T-helper 2 cell treated with Interferon-gamma antibody and Interleukin-4, amounts not matched to agents 5 μg/mL and 100 μg/mL, for 36 hours (primary cell): ENCODE results near the gene DTHD1.

Experiments
- DNase-seq: peaks from one replicate; pipeline ENCODE4 v3.0.0; 2021; ENCODE audit warnings: low spot score
- H3K27ac Mint-ChIP-seq: one replicate; pipeline ENCODE4 v1.8.0; 2021; ENCODE audit warnings: mild to moderate bottlenecking, mixed read lengths
- H3K27me3 Mint-ChIP-seq: one replicate; pipeline ENCODE4 v1.8.0; 2021; ENCODE audit warnings: low read depth, mixed read lengths
- H3K36me3 Mint-ChIP-seq: one replicate; pipeline ENCODE4 v1.8.0; 2021; ENCODE audit warnings: low read depth, mixed read lengths
- H3K4me1 Mint-ChIP-seq: one replicate; pipeline ENCODE4 v1.8.0; 2021; ENCODE audit warnings: low read depth, mixed read lengths
- H3K4me3 Mint-ChIP-seq: one replicate; pipeline ENCODE4 v1.8.0; 2022; ENCODE audit warnings: mild to moderate bottlenecking, moderate library complexity, mixed read lengths
- H3K9me3 Mint-ChIP-seq: one replicate; pipeline ENCODE4 v1.8.0; 2021; ENCODE audit warnings: mixed read lengths

Gene DTHD1

DNA sequence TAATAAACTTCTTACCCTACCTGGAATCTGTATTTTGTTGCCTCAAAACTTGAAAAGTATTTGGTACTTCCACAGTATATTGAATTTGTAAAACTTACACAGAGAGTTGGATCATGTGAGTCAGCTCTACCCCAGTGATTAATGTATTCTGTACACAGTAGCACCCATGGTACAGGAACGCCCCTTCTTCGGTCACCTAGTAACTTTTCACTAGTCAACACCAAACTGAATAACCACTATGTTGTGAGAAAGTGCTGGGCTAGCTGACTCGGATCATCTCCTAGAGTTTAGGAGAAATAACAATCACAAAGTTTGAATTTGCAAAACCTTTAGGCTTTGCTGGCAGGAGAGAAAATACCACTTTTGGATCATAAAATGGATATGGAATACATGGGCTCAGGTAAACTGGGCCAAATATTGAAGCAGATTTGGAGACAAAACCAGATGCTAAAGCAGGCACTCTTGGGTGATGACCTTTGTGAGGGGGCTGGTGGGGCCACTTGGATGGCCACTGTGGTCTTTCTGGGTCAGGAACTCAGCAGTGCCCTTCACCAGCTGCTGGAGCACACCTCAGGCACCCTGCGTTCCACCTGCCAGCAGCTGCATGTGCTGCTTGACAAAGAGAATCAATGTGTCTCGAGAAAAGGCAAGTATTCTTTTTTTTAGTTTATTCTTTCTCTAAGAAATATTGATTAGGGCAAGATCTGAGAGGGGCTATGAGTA lies at the start of gene DTHD1:
TSS of gene DTHD1 (plus strand) at position 233 of the 723 bp plus-strand sequence. CDS start at position 376, 143 bp downstream.
- no peak within 1 kb of the TSS for H3K4me3 Mint-ChIP-seq
- H3K36me3 Mint-ChIP-seq, result peaks cover 19% of the 10 kb centered on the region
- H3K27ac Mint-ChIP-seq, result no peak within 1 kb of the TSS
- DNase-seq, result peak; percentile 58
- H3K9me3 Mint-ChIP-seq, result peaks cover 20% of the 10 kb centered on the region
- no peaks in the 10 kb centered on the region for H3K27me3 Mint-ChIP-seq
- H3K4me1 Mint-ChIP-seq, result peaks cover 64% of the 10 kb centered on the region

DNA sequence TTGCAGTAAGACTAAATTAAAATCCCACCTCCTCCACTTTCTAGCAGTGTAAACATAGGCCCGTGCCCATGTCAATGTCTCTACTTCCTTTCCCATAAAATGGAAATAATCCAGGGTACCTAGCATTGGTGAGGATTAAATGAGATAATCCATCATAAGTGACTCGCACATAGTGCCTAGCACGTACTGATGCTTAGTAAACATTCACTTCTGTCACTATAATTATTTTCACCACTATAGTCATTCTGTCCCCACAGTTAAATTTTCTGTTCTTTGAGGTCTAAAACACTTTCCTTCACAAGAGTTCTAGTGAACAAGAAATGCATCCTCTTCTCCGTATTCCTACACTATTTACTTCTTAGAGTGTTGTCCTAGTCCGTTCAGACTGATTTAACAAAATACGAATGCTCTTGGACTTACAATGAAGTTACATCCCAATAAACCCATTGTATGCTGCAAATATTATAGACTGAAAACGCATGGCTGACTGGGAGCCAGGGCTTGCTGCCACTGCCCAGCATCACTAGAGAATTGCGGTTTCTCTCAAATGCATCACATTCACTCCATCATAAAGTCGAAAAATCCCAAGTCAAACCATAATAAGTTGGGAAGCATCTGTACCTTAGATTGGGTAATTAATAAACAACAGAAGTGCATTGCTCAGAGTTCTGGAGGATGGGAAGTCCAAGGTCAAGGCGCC lies 47.7 kb upstream of the DTHD1 start:
- H3K4me3 Mint-ChIP-seq, result no peak overlapping the region
- no peaks in the 10 kb centered on the region for H3K27me3 Mint-ChIP-seq
- DNase-seq, result no peak
- peaks cover 44% of the 10 kb centered on the region for H3K9me3 Mint-ChIP-seq
- H3K27ac Mint-ChIP-seq, result no peak overlapping the region
- H3K36me3 Mint-ChIP-seq, result peaks cover 59% of the 10 kb centered on the region
- H3K4me1 Mint-ChIP-seq, result peaks cover 25% of the 10 kb centered on the region

DNA sequence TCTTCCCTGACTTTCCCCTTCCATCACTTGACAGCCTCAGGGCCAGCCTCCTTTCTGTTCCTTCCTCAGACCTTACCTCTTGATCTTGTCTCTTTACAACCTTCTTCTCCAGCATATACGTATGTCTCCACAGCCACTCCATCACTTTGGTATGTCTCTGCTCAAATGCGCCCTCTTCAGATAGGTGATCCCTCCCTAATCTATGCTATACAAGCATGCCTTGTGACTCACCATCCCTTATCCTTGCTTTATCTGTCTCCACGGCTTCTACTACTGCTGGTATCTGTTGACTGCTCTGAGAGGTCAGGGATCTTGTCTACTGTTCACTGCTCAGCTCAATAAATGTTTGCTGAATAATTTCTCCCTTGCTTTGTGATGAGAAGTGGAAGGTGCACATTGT lies 46.1 kb upstream of the DTHD1 start:
- Mint-ChIP-seq H3K27ac (no peak overlapping the region), H3K9me3 (peaks cover 48% of the 10 kb centered on the region), H3K4me3 (no peak overlapping the region), H3K27me3 (no peaks in the 10 kb centered on the region), H3K4me1 (peaks cover 35% of the 10 kb centered on the region), H3K36me3 (peaks cover 71% of the 10 kb centered on the region)
- DNase-seq, result no peak

DNA sequence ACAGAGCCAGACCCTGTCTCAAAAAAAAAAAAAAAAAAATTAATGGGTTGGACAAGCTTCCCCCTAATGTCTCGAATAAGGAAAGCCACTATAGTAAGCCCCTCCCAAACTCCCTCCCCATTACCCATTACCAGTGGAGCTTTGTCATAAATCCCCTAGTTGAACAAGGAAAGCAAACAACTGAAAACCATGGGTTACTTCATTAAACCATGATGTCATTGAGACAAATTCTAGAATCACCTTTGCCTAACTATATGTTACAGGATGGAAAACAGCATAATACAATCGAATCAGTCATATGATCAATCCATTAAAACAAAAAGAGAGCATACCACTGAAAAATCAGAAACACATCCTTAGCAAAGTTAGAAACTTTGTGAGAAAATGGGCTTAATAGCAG lies 45.3 kb upstream of the DTHD1 start:
- no peak overlapping the region for H3K4me3 Mint-ChIP-seq

DNA sequence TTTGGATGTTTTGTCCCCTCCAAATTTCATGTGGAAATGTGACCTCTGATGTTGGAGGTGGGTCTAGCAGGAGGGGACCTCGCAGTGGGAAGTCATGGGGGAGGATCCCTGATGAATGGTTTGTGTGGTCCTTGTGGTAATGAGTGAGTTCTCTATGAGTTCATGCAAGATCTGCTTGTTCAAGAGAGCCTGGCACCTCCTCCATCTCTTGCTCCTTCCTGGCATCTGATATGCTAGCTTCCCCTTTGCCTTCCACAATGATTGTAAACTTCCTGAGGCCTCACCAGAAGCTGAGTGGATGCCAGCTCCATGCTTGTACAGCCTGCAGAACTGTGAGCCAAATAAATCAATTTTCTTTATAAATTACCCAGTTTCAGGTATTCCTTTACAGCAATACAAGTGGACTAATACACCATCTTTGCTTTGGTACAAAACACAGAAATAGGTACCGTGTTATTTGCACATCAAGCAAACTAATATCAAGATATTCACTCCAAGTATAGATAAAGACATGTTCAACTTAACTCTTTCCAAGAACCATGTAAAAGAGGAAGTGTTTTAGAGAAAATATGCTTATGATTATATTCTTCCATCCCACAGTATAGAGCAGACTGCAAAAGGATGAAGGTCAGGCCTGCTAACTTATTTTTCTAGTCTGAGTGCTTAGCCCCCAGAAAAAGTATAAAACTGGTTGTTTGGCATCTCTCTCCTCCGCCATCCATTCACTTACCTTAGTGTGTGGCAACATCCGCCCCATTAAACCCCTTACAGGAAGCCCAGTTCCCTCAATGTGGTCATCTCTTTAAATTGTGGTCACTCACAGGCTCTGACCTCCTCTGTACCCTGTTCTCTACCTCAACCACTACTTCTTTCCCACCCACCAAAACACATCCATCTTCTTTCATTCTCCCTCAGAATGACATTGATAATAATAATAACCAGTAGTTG lies 43.8 kb upstream of the DTHD1 start:
- Mint-ChIP-seq H3K4me3 (no peak overlapping the region), H3K27me3 (no peaks in the 10 kb centered on the region), H3K9me3 (peaks cover 42% of the 10 kb centered on the region), H3K27ac (no peak overlapping the region), H3K36me3 (peaks cover 72% of the 10 kb centered on the region), H3K4me1 (peaks cover 48% of the 10 kb centered on the region)
- DNase-seq, result no peak

More for the DNA sequence above, 45.3 kb upstream of the DTHD1 start:
- peaks cover 72% of the 10 kb centered on the region for H3K36me3 Mint-ChIP-seq
- no peak overlapping the region for H3K27ac Mint-ChIP-seq
- H3K4me1 Mint-ChIP-seq, result peaks cover 37% of the 10 kb centered on the region
- peaks cover 48% of the 10 kb centered on the region for H3K9me3 Mint-ChIP-seq
- no peaks in the 10 kb centered on the region for H3K27me3 Mint-ChIP-seq
- no peak for DNase-seq

DNA sequence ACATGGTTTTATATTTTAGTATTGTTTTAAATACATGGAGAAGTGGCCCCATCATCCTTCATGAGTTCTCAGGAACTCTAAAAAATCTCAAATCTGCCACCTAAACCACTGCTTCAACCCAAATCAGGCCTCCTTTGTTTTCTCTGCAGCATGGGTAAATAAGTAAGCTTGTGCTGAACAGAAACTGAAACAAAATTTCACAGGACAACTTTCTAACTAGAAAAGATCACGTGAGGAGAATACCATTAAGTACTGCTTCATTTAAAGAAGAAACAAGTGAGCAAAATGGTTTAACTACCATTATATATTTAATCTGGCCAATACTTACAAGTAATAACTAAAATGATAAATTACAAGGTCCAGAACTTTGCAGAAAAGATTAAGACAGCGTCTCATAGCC lies 39.6 kb upstream of the DTHD1 start:
- DNase-seq, result no peak
- peaks cover 44% of the 10 kb centered on the region for H3K36me3 Mint-ChIP-seq
- H3K9me3 Mint-ChIP-seq, result peaks cover 16% of the 10 kb centered on the region
- peak overlapping the region; percentile 94 for H3K4me3 Mint-ChIP-seq
- H3K27ac Mint-ChIP-seq, result peak overlapping the region; percentile 89
- H3K4me1 Mint-ChIP-seq, result peaks cover 45% of the 10 kb centered on the region
- no peaks in the 10 kb centered on the region for H3K27me3 Mint-ChIP-seq

DNA sequence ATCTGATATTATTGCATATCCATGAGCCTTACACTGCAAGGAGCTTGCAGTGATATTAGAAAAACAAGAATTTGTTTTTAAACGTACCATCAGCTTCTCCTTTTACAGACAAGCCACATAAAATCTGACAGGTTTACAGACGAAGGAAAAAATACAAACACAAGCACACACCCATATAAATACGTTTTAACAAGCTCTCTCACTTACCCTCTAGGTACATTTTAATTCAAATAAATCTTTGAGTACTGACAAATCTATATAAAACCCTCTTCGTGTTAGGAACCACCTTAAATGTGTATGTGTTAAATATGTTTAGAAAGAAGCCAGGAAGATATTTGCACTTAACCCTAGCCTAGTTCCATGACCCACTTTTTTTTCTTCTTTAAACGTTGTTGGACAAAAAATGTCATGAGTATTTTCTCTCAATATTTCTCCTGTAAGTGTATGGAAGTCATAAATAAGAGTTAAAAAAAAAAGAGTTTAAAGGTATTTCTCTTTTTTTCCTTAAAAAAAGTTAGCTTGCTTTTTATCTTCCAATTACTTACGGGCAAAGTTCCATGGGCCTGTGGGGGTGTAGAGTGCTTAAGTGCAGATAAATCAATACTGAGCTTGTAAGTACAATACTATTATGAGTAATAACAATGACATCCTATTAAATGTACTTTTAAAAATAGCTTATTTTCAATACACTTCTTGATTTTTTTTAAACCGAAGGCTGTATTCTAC lies 38.6 kb upstream of the DTHD1 start:
- Mint-ChIP-seq H3K9me3 (peaks cover 9% of the 10 kb centered on the region), H3K27me3 (peaks cover 3% of the 10 kb centered on the region), H3K4me1 (peaks cover 44% of the 10 kb centered on the region), H3K27ac (peak overlapping the region; percentile 89), H3K4me3 (peak overlapping the region; percentile 94), H3K36me3 (peaks cover 34% of the 10 kb centered on the region)
- no peak for DNase-seq

DNA sequence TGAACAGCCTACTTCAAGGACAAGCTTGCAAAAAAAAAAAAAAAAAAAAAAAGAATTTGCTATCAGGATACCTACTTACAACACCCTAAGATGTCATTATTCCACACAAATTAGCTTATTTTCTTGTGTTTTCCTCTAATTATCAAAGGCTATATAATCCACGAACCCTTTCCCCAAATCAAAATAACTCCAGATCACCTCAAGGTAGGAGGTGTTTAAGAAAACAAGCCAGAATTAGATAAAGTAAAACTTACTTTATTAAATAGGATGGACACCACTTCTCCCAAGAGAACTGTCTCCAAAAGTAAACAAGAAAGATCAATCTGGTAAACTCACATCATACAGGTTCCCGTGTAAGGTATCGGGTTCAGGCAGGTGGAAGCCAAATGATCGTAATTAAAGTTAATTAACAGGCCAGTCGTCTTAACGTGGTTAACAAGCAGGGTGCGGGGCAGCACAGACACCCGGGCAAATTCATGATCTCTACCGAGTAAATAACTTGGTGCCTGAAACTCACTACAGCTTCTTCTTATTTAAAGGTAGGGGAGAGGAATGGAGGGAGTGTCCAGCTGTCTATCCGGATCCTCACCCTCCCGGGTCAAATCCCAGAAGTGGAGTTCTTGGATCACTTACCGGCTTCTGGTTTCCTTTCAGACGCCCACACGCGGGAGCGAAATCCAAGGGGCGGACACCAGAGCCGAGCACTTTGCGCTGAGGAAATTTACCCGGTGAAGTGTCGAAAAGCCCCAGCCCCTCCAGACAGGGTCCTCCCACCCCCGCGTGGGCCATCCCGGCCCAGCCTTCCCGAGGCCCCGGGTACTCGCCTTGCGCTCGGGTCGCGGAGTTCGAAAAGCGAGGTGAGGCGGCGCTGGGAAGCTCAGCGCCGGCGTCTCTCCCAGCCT lies 37.8 kb upstream of the DTHD1 start:
- peak overlapping the region; percentile 89 for H3K27ac Mint-ChIP-seq
- H3K4me3 Mint-ChIP-seq, result peak overlapping the region; percentile 94
- peaks cover 7% of the 10 kb centered on the region for H3K27me3 Mint-ChIP-seq
- H3K9me3 Mint-ChIP-seq, result peaks cover 4% of the 10 kb centered on the region
- DNase-seq, result peak; percentile 62
- peaks cover 26% of the 10 kb centered on the region for H3K36me3 Mint-ChIP-seq
- H3K4me1 Mint-ChIP-seq, result peaks cover 38% of the 10 kb centered on the region

DNA sequence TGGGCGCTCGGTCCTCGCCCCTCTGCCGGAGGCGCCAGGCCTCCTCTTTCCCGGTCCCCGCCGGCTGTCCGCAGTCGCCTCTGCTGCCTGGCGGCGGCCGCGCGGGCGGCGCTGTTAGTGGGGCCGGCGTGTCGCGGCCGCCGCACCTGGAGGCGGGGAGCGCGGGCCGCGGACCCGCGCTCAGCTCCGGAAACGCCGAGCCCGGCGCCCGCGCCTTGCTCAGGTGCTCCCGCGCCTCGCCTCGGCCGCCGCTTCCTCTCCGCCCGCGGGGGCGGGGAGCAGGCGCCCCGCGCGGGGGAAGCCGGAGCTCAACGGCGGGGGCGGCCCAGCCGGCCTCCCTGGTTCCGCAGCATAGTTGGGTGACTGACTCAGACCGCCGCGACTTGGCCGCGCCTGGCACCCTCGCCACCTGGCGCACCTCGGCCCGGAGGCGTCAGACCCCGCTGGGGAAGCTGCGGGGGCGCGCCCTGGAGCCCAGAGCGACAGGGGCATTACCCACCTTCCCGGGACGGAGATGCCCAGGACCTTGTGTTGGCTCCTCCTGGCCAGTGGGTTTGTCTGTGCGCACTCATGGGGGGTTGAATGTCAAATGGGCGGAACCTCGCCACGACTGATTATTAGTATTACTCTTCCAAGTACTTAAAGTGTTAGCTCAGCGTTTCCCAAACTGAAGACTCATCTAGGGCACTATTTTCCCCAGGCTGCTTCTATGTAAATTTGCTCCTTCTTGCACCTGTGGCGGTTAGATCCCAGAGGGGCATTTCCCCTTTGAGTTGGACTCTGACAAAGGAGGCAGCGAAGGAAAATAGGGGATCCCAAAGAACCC lies 36.9 kb upstream of the DTHD1 start, which contains the start of gene ARAP2:
TSS of gene ARAP2 (minus strand) at position 258 of the 826 bp plus-strand sequence. CDS start 15,028 bp downstream, outside the sequence.
- peaks cover under 1% of the 10 kb centered on the region for H3K9me3 Mint-ChIP-seq
- H3K4me1 Mint-ChIP-seq, result peaks cover 36% of the 10 kb centered on the region
- DNase-seq, result peak; percentile 84
- H3K27ac Mint-ChIP-seq, result peak within 1 kb of the TSS; percentile 91
- peaks cover 17% of the 10 kb centered on the region for H3K36me3 Mint-ChIP-seq
- peak within 1 kb of the TSS; percentile 94 for H3K4me3 Mint-ChIP-seq
- H3K27me3 Mint-ChIP-seq, result peaks cover 14% of the 10 kb centered on the region

DNA sequence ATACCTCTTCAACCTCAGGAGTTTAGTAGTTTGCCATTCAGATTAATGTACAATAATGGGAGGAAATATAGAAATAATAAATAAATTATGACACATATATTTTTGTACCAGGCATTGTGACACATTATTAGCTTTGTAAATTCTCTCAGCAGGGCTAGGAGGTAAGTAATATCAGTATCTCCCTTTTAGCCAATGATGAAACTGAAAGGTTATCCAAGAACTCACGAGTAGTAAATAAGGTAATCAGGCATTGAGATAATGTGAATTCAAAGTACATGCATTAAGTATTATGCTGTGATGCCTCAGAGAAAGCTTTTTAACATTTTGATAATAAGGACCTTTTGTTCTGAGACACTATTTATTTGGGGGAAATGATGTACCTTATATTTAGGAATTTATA lies 31.8 kb upstream of the DTHD1 start:
- no peaks in the 10 kb centered on the region for H3K36me3 Mint-ChIP-seq
- no peak for DNase-seq
- H3K4me1 Mint-ChIP-seq, result peaks cover 31% of the 10 kb centered on the region
- H3K27me3 Mint-ChIP-seq, result peaks cover 14% of the 10 kb centered on the region
- no peaks in the 10 kb centered on the region for H3K9me3 Mint-ChIP-seq
- no peak overlapping the region for H3K4me3 Mint-ChIP-seq
- no peak overlapping the region for H3K27ac Mint-ChIP-seq

DNA sequence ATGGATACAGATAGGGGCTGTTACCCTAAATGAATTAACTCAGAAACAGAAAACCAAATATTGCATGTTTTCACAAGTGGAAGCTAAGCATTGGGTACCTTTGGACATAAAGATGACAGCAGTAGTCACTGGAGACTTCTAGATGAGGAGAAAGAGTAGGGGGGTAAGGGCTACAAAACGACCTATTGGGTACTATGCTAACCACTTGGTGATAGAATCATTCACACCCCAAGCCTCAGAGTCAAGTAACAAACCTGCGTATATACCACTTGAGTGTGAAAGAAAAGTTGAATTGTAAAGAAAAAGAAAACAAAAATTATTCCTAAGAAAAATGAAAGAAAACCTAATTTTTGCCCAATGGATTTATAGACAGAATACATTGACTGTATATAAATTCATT lies 29.4 kb upstream of the DTHD1 start:
- peaks cover 14% of the 10 kb centered on the region for H3K27me3 Mint-ChIP-seq
- H3K36me3 Mint-ChIP-seq, result peaks cover 5% of the 10 kb centered on the region
- H3K4me3 Mint-ChIP-seq, result no peak overlapping the region
- H3K4me1 Mint-ChIP-seq, result peaks cover 41% of the 10 kb centered on the region
- no peaks in the 10 kb centered on the region for H3K9me3 Mint-ChIP-seq
- no peak overlapping the region for H3K27ac Mint-ChIP-seq
- no peak for DNase-seq

DNA sequence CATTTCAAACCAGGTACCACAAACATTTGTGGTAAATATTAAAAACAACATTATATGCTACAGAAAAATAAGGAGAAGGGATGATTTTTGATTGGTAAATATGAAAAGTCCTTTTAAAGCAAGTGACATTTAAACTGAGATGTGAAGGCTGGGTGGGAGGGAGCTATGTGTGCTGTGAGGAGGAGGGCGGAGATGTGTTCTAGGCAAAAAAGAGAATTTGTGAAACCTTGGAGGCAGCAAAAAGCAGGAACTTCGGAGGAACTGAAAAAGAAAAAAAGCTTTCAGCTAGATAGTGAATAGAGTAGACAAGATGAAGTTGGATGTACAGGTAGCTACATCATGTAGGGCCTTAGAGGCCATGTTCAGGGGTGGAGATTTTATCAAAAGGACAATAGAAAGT lies 27.0 kb upstream of the DTHD1 start:
- H3K4me3 Mint-ChIP-seq, result no peak overlapping the region
- peaks cover 39% of the 10 kb centered on the region for H3K4me1 Mint-ChIP-seq
- peak overlapping the region; percentile 52 for H3K27ac Mint-ChIP-seq
- peaks cover under 1% of the 10 kb centered on the region for H3K27me3 Mint-ChIP-seq
- DNase-seq, result no peak
- H3K9me3 Mint-ChIP-seq, result no peaks in the 10 kb centered on the region
- peaks cover 5% of the 10 kb centered on the region for H3K36me3 Mint-ChIP-seq
